Measurements from ENCODE around the gene C8G. TPM values are rescaled to one million over a fixed set of nuclear protein-coding genes. Genes with fewer than 3 reads are reported as not detected.

The C8G gene
- total and polyA plus RNA-seq, 2 of the 13 experiments (the other 11 are each of a cell fraction or from before 2014, with no cell fraction given) = 4.9 to 12.8 TPM

- TF ChIP-seq WIZ (CRISPR knock-in tag; IDR thresholded peaks at IDR 0.05) (peak; percentile 55; the same call in 1 of the 2 replicates), ZBTB49 (CRISPR knock-in tag; IDR thresholded peaks at IDR 0.05; ENCODE audit: borderline replicate concordance) (no peak), SP1 (IDR thresholded peaks at IDR 0.05) (no peak), SP1 (CRISPR knock-in tag; IDR thresholded peaks at IDR 0.05) (peak; percentile 47; the same call in 1 of the 2 replicates), KLF15 (CRISPR knock-in tag; IDR thresholded peaks at IDR 0.05; ENCODE audit: borderline replicate concordance) (no peak), SNRNP70 (IDR thresholded peaks at IDR 0.05; ENCODE audit: low read depth, low read length) (no peak), ZNF639 (CRISPR knock-in tag; conservative IDR thresholded peaks at IDR 0.05) (peak; percentile 70), BCL3 (CRISPR knock-in tag; IDR thresholded peaks at IDR 0.05) (peak; percentile 87; the same call in 1 of the 2 replicates), HCFC1 (IDR thresholded peaks at IDR 0.05; ENCODE audit: low read depth, low read length) (no peak), SKIL (CRISPR knock-in tag; IDR thresholded peaks at IDR 0.05; ENCODE audit: borderline replicate concordance) (peak; percentile 57; the same call in 1 of the 2 replicates), FOXO4 (CRISPR knock-in tag; conservative IDR thresholded peaks at IDR 0.05) (no peak), SOX5 (CRISPR knock-in tag; IDR thresholded peaks at IDR 0.05; ENCODE audit: borderline replicate concordance) (peak; percentile 75), MBD4 (IDR thresholded peaks at IDR 0.05; ENCODE audit: borderline replicate concordance, low read length) (no peak), SIX1 (CRISPR knock-in tag; IDR thresholded peaks at IDR 0.05; ENCODE audit: borderline replicate concordance) (no peak), CHCHD3 (CRISPR knock-in tag; IDR thresholded peaks at IDR 0.05) (no peak), ZNF558 (CRISPR knock-in tag; IDR thresholded peaks at IDR 0.05; ENCODE audit: borderline replicate concordance) (no peak), ZNF501 (CRISPR knock-in tag; IDR thresholded peaks at IDR 0.05) (peak; percentile 51), ZSCAN9 (CRISPR knock-in tag; IDR thresholded peaks at IDR 0.05; ENCODE audit: borderline replicate concordance) (no peak; the same call in 1 of the 2 replicates), ZNF709 (CRISPR knock-in tag; IDR thresholded peaks at IDR 0.05) (peak; percentile 90; the same call in 1 of the 2 replicates), MLX (CRISPR knock-in tag; IDR thresholded peaks at IDR 0.05) (no peak)
Observed at GRCh38 chr9:136949817-136950655, 5.0 kb downstream of the C8G start (continued).
